B cell (primary cell): ENCODE data around the gene EEF1AKMT3.

Experiments used
- CTCF ChIP-seq: fragments of 200-600 bp; IDR thresholded peaks from one replicate; pipeline ENCODE4 v1.8.0; 2022; ENCODE audit warnings: antibody characterized with exemption, mild to moderate bottlenecking
- EZH2 ChIP-seq: IDR thresholded peaks from 2 replicates; pipeline ENCODE4 v1.6.1; 2012; ENCODE audit warnings: borderline replicate concordance, low read depth, mild to moderate bottlenecking, moderate library complexity, low read length; ENCODE audit not compliant: insufficient read depth, poor library complexity, severe bottlenecking

- TF ChIP-seq CTCF (peak; percentile 71), EZH2 (no peak)
Observed at GRCh38 chr12:57759360-57759980, 12.9 kb upstream of the EEF1AKMT3 start.
